NCI-H510A (cell line): Measurements from ENCODE around the gene RPTOR.
"Not testable (repeated sequence)": the region's sequence is repeated elsewhere in the genome, so short reads cannot be mapped to it uniquely, and the experiment has no call there.

Experiments
- DNase-seq: peaks from one replicate; lab custom pipeline; 2025; lab: John Stamatoyannopoulos, UW

Gene RPTOR

GRCh38 chr17:80544655-80545498 lies at the start of gene RPTOR:
Gene RPTOR (plus strand): TSS chr17:80544838. CDS start chr17:80545630, 792 bp downstream.
- peak; percentile 70 for DNase-seq

DNA sequence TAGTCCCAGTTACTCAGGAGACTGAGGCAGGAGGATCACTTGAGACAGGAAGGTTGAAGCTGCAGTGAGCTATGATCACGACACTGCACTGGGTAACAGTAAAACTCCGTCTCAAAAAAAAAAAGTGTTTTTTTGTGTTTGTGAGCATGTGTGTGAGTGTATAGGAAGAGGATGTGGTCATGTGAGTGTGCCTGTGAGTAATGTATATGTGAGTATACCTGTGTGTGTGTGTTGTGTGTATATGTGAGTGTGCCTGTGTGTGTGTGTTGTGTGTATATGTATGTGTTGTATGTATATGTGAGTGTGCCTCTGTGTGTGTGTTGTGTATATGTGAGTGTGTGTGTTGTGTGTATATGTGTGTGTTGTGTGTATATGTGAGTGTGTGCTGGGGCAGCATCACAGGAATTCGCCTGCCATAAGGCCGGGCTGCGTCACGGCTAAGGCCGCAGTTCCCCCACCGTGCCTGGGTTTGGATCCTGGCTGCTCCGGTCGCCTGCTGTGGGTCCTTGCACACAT lies 46.9 kb upstream of the RPTOR start:
- no peak for DNase-seq

DNA sequence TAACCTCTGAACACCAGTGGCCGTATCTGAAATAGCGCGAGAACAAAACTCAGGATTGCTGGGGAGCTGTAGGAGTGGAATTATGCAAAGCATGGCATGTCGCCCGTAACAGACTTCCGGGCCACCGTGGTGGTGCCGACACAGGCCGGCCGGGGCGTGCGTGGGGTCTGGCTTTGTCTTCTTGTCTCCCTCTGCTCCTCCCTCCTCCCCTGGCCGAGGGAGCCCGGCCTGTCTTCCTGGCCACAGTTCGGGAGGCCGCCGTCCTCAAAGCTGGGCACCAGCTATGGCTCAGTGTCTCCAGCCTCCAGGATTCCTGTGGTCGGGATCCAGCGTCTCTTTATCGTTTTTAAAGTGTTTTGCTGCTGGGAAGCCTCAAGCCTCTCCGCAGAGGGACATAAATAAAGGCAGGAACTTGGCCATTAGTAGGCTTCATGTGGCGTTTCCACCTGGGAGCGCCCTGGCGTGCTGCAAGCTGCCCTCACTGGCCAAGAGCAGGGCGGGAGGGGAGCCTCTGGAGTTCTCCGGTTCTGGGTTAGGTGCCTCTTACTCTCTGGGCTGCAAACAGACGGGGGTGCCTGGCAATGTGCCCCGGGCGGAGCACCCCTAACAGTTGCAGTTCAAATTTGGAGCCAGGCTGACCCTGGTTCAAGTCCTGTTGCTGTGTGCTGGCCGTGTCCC lies 46.3 kb upstream of the RPTOR start:
- no peak for DNase-seq

DNA sequence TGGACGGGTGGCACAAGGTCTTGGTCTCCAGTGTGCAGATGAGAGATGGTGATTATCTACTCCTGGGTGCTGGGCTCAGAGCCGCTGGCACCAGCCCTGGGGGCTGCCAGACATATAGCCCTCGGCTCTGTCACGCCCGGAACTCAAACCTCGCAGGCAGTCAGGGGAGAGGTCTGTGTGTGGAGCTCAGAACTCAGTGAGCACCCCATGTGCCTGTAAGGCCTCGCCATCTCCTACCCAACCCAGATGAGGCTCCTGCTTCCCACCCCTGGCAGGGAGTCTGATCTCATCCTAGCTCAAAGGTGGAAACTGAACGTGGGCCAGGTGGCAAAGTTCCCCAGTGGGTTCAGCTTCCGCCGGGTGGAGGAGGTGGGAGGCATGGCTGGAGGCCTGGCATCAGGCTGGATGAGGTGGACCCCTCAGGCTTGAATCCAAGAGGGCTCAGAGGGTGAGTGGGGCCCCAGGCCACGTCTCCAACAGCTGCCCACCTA lies 45.7 kb upstream of the RPTOR start:
- DNase-seq: no peak

GRCh38 chr17:80499560-80499959 lies 45.1 kb upstream of the RPTOR start:
- no peak for DNase-seq

DNA sequence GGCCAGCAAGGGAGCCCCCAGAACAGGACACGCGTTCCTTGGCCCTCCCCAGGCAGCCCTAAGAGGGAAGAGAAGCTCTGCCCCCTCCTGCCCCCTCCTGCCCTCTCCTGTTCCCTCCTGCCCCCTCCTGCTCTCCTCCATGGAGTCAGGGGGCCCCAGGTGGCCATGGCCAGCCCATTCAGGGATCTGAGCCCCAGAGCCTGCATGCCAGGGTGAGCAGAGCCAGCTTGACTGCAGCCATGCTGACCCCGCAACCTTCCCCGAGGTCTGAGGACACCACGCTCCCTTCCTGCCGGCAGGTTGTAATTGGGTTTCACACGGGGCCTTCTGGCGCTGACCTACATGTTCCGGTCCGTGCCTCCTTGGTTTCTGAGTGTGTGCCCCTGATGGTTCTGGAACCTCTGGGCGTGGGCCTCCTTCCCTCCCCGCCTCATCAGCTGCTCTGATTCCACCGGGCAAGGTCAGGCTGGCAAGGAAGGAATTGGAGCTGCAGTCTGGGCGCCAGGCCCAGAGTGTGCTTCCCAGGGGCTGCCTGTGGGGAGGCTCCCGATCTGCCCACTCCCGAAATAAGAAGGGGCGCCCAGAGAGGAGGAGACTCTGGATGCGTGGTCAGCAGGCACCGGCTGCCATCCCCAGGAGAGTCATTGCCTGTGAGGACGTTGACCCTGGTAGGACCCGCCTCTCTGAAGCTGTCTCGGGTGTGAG lies 44.5 kb upstream of the RPTOR start:
- no peak for DNase-seq

GRCh38 chr17:80501741-80502577 lies 42.7 kb upstream of the RPTOR start:
- no peak for DNase-seq

- no peak for DNase-seq
Measured at GRCh38 chr17:80502578-80502877, 42.1 kb upstream of the RPTOR start.

DNA sequence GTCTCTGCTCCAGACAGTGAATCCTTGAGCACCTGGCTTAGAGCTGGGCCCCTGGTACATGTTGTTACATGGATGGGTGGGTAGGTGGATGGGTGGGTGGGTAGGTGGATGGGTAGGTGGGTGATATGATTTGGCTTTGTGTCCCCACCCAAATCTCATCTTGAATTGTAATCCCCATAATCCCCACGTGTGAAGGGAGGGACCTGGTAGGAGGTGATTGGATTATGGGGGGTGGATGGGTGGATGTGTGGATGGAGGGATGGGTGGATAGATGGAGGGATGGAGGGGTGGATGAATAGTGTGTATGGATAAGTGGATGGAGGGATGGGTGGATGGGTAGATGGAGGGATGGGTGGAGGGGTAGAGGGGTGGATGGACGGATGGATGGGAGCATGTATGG lies 41.6 kb upstream of the RPTOR start:
- no peak for DNase-seq

DNA sequence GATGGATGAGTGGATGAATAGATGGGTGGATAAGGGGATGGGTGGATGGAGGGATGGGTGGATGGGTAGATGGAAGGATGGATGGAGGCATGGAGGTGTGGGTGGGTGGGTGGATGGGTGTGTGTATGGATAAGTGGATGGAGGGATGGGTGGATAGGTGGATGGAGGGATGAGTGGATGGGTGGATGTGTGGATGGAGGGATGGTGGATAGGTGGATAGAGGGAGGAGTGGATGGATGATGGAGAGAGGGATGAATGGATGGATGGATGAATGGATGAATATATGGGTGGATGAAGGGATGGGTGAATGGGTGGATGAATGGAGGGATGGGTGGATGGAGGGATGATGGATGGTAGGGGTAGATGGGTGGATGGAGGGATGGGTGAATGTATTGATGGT lies 40.7 kb upstream of the RPTOR start:
- no peak for DNase-seq

- DNase-seq: no peak
Measured at GRCh38 chr17:80504686-80505413, 39.8 kb upstream of the RPTOR start.

- not testable (repeated sequence) for DNase-seq
Measured at GRCh38 chr17:80507177-80507576, 37.5 kb upstream of the RPTOR start.

- no peak for DNase-seq
Measured at GRCh38 chr17:80507965-80508364, 36.7 kb upstream of the RPTOR start.

DNA sequence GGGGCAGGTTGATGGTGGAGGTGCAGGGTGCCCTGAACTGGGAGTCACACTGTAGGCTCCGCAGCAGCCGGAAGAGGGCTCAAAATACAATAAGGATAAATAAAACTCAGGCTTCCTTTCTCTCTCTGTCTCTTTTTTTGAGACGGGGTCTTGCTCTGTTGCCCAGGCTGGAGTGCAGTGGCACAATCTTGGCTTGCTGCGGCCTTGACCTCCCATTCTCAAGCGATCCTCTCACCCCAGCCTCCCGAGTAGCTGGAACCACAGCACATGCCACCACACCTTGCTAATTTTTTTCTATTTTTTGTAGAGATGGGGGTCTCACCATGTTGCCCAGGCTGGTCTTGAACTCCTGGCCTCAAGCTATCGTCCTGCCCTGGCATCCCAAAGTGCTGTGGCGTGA lies 35.3 kb upstream of the RPTOR start:
- no peak for DNase-seq

- DNase-seq: no peak
Measured at GRCh38 chr17:80510132-80510531, 34.5 kb upstream of the RPTOR start.

DNA sequence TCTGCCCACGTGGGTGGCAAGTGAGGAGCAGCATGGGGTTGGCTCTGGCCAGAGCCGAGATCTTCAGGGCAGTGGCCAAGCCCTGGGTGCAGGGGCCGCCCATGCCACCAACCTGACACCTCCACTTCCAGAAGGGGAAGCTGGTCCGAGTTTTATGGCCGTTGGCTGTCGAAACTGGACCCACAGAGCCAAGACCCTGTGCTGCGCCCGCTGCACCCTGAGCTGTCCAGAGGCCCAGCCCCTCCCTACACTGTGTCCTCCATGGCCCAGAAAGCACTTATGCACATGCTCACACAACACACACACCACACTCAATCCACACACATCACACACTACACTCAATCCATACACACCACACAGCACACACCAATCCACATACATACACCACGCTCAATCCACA lies 33.9 kb upstream of the RPTOR start:
- DNase-seq: no peak

- no peak for DNase-seq
Measured at GRCh38 chr17:80511222-80512180, 33.1 kb upstream of the RPTOR start.

DNA sequence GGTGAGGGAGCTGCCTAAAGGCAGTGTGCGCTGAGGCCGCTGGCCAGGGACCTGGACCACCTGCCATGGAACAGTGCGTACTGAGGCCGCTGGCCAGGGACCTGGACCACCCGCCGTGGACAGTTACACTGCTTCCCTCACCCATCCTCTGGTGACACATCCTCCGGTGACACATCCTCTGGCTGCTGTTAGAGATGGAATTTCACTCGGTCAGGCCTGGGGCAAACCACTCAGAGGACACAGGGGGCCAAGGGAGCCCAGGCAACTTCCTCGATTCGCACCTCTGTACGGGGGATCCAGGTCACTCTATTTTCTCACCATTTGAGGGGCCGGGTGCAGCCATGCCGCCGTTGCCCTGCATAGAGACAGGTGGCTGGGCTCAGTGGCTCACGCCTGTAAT lies 32.4 kb upstream of the RPTOR start:
- DNase-seq: no peak

- no peak for DNase-seq
Measured at GRCh38 chr17:80513201-80513600, 31.4 kb upstream of the RPTOR start.

GRCh38 chr17:80513892-80514291 lies 30.7 kb upstream of the RPTOR start:
- DNase-seq: no peak
